Measurements from ENCODE around the gene ACBD6. TPM values are rescaled to one million over a fixed set of nuclear protein-coding genes. Genes with fewer than 3 reads are reported as not detected.

The ACBD6 gene
- total RNA-seq, 1 experiment from 2014 or later, result 74.7 TPM

DNA sequence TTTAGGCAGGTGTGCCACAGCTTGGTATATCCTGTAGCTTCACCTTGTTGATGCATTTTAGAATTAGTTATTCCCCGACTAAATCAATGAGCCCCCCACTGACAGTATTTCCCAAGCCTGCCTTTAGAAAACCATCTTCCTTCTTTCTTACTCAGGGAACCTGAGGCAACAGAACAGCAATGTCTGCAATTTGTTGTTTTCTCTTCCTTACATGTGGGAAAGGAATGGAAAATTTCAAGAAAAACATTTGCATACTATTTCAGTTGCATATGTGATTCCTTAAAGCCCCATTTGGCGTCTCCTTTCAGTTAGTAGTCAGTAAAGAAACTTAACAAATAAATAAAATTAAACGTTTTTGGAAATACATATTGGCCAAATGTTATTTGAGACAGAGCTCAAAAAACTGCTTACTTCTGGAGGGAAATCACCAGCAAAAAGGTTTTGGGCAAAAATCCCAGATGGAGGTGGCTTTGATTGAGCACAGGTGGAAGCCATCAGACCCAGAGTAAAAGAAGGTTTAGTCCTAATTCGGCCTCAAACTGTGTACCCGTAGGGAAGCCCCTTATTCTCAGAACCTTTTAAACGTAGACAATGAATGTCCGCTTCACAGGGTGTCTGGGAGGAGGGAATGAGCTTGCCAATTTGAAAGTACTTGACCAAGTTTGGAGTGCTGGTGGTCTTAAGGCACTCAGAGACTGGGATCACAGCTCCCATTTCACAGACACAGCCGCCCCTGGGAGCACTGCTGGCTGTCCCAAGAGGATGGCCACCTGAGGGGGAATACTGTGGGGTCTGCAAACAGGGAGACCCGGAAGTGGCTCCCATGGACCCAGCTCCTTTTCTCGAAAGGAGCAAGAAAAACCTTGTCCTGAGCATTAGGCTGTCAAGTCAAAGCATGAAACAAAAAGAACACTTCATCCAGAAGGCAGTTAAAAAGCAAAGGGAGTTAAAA, 263.0 kb downstream of the ACBD6 start:
- ChIA-PET POLR2A (no interaction called here), CTCF (interaction anchor here (0.6 to 1.0 kb wide), 2 partner anchors 51 to 239 kb away, joined by 3 read pairs; no protein-coding TSS in a partner anchor)
- H3K27me3 Mint-ChIP-seq (ENCODE audit: insufficient read depth, unreplicated experiment), result peaks cover 42% of the 10 kb centered on the region
- Histone ChIP-seq H3K4me3 (ENCODE audit: low read depth, low read length) (no peak overlapping the region), H3K9me3 (no peaks in the 10 kb centered on the region), H3K27me3 (replicated peaks; ENCODE audit: control insufficient read depth, insufficient read depth, low read length) (peaks cover 10% of the 10 kb centered on the region), H3K4me1 (no peaks in the 10 kb centered on the region), H3K36me3 (ENCODE audit: control insufficient read depth, insufficient read depth, low read length) (no peaks in the 10 kb centered on the region)
- no peak overlapping the region for H3K27ac Mint-ChIP-seq (ENCODE audit: unreplicated experiment)
- BruUV-seq (replicated peaks), result no TSS peak
- H3K4me3 Mint-ChIP-seq (ENCODE audit: unreplicated experiment), result no peak overlapping the region
- TF ChIP-seq, protein P1, sequence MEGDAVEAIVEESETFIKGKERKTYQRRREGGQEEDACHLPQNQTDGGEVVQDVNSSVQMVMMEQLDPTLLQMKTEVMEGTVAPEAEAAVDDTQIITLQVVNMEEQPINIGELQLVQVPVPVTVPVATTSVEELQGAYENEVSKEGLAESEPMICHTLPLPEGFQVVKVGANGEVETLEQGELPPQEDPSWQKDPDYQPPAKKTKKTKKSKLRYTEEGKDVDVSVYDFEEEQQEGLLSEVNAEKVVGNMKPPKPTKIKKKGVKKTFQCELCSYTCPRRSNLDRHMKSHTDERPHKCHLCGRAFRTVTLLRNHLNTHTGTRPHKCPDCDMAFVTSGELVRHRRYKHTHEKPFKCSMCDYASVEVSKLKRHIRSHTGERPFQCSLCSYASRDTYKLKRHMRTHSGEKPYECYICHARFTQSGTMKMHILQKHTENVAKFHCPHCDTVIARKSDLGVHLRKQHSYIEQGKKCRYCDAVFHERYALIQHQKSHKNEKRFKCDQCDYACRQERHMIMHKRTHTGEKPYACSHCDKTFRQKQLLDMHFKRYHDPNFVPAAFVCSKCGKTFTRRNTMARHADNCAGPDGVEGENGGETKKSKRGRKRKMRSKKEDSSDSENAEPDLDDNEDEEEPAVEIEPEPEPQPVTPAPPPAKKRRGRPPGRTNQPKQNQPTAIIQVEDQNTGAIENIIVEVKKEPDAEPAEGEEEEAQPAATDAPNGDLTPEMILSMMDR (IDR thresholded peaks at IDR 0.05; ENCODE audit: insufficient read depth in 1 of 2, low read depth in 1 of 2, low read length in 1 of 2, severe bottlenecking in 1 of 2, unreplicated experiment in 1 of 2), result no peak
- peaks cover 7% of the 10 kb centered on the region for H3K4me1 Mint-ChIP-seq (ENCODE audit: low read depth, unreplicated experiment)
- no peaks in the 10 kb centered on the region for H3K36me3 Mint-ChIP-seq (ENCODE audit: insufficient read depth, unreplicated experiment)
- no peaks in the 10 kb centered on the region for H3K9me3 Mint-ChIP-seq (ENCODE audit: unreplicated experiment)
- no peak for DNase-seq
- intact Hi-C loops (cut with micrococcal nuclease; ENCODE audit: unreplicated experiment), result no loop called here

DNA sequence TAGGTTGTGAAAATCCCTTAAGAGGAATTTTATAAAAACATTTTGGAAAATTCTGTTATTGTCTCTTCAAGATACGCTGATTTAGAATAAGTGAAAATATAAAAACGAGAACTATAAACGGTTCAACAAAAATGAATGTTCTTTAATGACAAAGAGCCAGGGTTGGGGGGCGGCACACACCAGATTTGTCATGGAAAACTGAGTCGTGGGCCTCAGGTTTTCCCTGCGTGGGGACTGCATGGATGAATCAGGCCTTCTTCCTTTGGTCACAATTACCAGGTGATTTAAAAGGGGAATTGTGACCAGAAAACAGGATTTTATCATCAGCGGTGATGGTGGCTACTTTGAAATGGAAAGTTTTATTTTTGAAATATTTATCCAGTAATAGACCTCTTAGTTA, 263.7 kb downstream of the ACBD6 start:
- ChIA-PET CTCF (interaction anchor here (0.6 kb wide), 1 partner anchor 240 kb away, joined by 3 read pairs; no protein-coding TSS in a partner anchor), POLR2A (no interaction called here)
- Histone ChIP-seq H3K4me3 (ENCODE audit: low read depth, low read length) (no peak overlapping the region), H3K4me1 (no peaks in the 10 kb centered on the region), H3K27me3 (replicated peaks; ENCODE audit: control insufficient read depth, insufficient read depth, low read length) (peaks cover 14% of the 10 kb centered on the region), H3K36me3 (ENCODE audit: control insufficient read depth, insufficient read depth, low read length) (no peaks in the 10 kb centered on the region), H3K9me3 (no peaks in the 10 kb centered on the region)
- no peak for DNase-seq
- Mint-ChIP-seq H3K27me3 (ENCODE audit: insufficient read depth, unreplicated experiment) (peaks cover 42% of the 10 kb centered on the region), H3K4me3 (ENCODE audit: unreplicated experiment) (no peak overlapping the region), H3K9me3 (ENCODE audit: unreplicated experiment) (no peaks in the 10 kb centered on the region), H3K27ac (ENCODE audit: unreplicated experiment) (no peak overlapping the region), H3K36me3 (ENCODE audit: insufficient read depth, unreplicated experiment) (no peaks in the 10 kb centered on the region), H3K4me1 (ENCODE audit: low read depth, unreplicated experiment) (peaks cover 7% of the 10 kb centered on the region)
- no TSS peak for BruUV-seq (replicated peaks)
- intact Hi-C loops (cut with micrococcal nuclease; ENCODE audit: unreplicated experiment), result no loop called here
- TF ChIP-seq, protein P1 (IDR thresholded peaks at IDR 0.05; ENCODE audit: insufficient read depth in 1 of 2, low read depth in 1 of 2, low read length in 1 of 2, severe bottlenecking in 1 of 2, unreplicated experiment in 1 of 2), result no peak

Small RNA genes lying within 50 kb of the gene (microRNA-seq; reads per million reads assigned to microRNA genes)
- 0.74 reads per million for gene MIR3121

Other genes starting within 250 kb of the ACBD6 start
- gene OVAAL, start 56.4 kb upstream of the ACBD6 start, total RNA-seq (2022), result not detected in 2 replicates
- 34.4 and 37.1 TPM in 2 replicates for gene XPR1, start 129.4 kb upstream of the ACBD6 start, total RNA-seq (2022)

Data from Caco-2 (cell line).